Forelimb muscle (tissue), 1 donor: ENCODE data around the gene ATL3. TPM values are rescaled to one million over a fixed set of nuclear protein-coding genes. Genes with fewer than 3 reads are reported as not detected.
"Not testable (repeated sequence)": the region's sequence is repeated elsewhere in the genome, so short reads cannot be mapped to it uniquely, and the experiment has no call there.

Experiments
- DNase-seq: peaks from one replicate; pipeline ENCODE4 v3.0.0-alpha.2; 2013; ENCODE audit warnings: low read depth
- polyA plus RNA-seq: library from polyadenylated mRNA; unstranded; fragments of 120-200 nt; gene quantifications from one replicate; pipeline ENCODE4 v1.2.1, GENCODE V29; 2013; ENCODE audit not compliant: insufficient read length

The ATL3 gene
- polyA plus RNA-seq, 1 donor = 13.6 TPM

- no peak for DNase-seq
Observed at GRCh38 chr11:63589000-63589399, 82.2 kb downstream of the ATL3 start.

- DNase-seq = no peak
Observed at GRCh38 chr11:63586451-63587166, 84.6 kb downstream of the ATL3 start.

GRCh38 chr11:63583357-63583677 lies 87.9 kb downstream of the ATL3 start:
- DNase-seq = no peak

- DNase-seq = not testable (repeated sequence)
Observed at GRCh38 chr11:63581224-63581623, 90.0 kb downstream of the ATL3 start.

GRCh38 chr11:63578882-63579281 lies 92.3 kb downstream of the ATL3 start:
- DNase-seq = not testable (repeated sequence)

GRCh38 chr11:63574856-63575602 lies 96.1 kb downstream of the ATL3 start:
- DNase-seq = no peak

Other genes with a start within 250 kb of the ATL3 start
- 3.2 TPM for gene PLAAT5, start 180.2 kb downstream of the ATL3 start, polyA plus RNA-seq
- gene LGALS12, start 165.3 kb downstream of the ATL3 start, polyA plus RNA-seq = 0.37 TPM
- 2.9 TPM for gene PLAAT4, start 134.6 kb downstream of the ATL3 start, polyA plus RNA-seq
- not detected for gene PLAAT2, start 108.0 kb downstream of the ATL3 start, polyA plus RNA-seq
- 61.0 TPM for gene PLAAT3, start 56.9 kb downstream of the ATL3 start, polyA plus RNA-seq
- 50.2 TPM for gene RTN3, start 10.1 kb upstream of the ATL3 start, polyA plus RNA-seq
- 30.2 TPM for gene ZFTA, start 97.4 kb upstream of the ATL3 start, polyA plus RNA-seq
- 20.1 TPM for gene SPINDOC, start 142.1 kb upstream of the ATL3 start, polyA plus RNA-seq
- 16.7 TPM for gene MARK2, start 167.7 kb upstream of the ATL3 start, polyA plus RNA-seq
- 11.5 TPM for gene RCOR2, start 245.8 kb upstream of the ATL3 start, polyA plus RNA-seq